Activated T-cell treated with anti-CD3 and anti-CD28 coated beads for 48 hours (primary cell): ENCODE measurements around the gene FZD7.

ENCODE experiments used
- DNase-seq: peaks from one replicate; pipeline ENCODE4 v3.0.0-alpha.2; 2020; ENCODE audit warnings: low read depth

Gene FZD7

GRCh38 chr2:202014318-202014717 lies 19.3 kb upstream of the FZD7 start:
- no peak for DNase-seq

GRCh38 chr2:202014759-202015211 lies 18.9 kb upstream of the FZD7 start:
- no peak for DNase-seq

- DNase-seq, result no peak
These were observed 18.2 kb upstream of the FZD7 start for GRCh38 chr2:202015471-202015870.

GRCh38 chr2:202016579-202017227 lies 17.0 kb upstream of the FZD7 start:
- no peak for DNase-seq

GRCh38 chr2:202017940-202018339 lies 15.7 kb upstream of the FZD7 start:
- DNase-seq, result no peak

- DNase-seq, result no peak
These were observed 14.7 kb upstream of the FZD7 start for GRCh38 chr2:202018950-202019349.

GRCh38 chr2:202019689-202020450 lies 13.8 kb upstream of the FZD7 start:
- no peak for DNase-seq

GRCh38 chr2:202022755-202023154 lies 10.9 kb upstream of the FZD7 start:
- DNase-seq, result no peak

GRCh38 chr2:202023198-202023903 lies 10.3 kb upstream of the FZD7 start:
- DNase-seq, result no peak

GRCh38 chr2:202023904-202024266 lies 9.8 kb upstream of the FZD7 start:
- DNase-seq, result no peak

GRCh38 chr2:202024871-202025270 lies 8.8 kb upstream of the FZD7 start:
- DNase-seq, result no peak

GRCh38 chr2:202025816-202026215 lies 7.8 kb upstream of the FZD7 start:
- DNase-seq, result no peak

GRCh38 chr2:202026507-202026906 lies 7.1 kb upstream of the FZD7 start:
- DNase-seq, result no peak

GRCh38 chr2:202030691-202031090 lies 3.0 kb upstream of the FZD7 start:
- DNase-seq, result no peak

GRCh38 chr2:202031246-202031951 lies 2.3 kb upstream of the FZD7 start:
- DNase-seq, result no peak

- peak; percentile 27 for DNase-seq
These were observed 774 bp upstream of the FZD7 start for GRCh38 chr2:202032846-202033316.

- peak; percentile 23 for DNase-seq
These were observed 814 bp downstream of the FZD7 start for GRCh38 chr2:202034249-202035088.

- DNase-seq, result peak; percentile 17
These were observed 1.7 kb downstream of the FZD7 start for GRCh38 chr2:202035089-202035940.

GRCh38 chr2:202035941-202036372 lies 2.3 kb downstream of the FZD7 start:
- DNase-seq, result no peak

GRCh38 chr2:202036601-202037037 lies 3.0 kb downstream of the FZD7 start:
- DNase-seq, result no peak
